PC-9 (cell line): ENCODE data around the gene SLC45A3. TPM values are rescaled to one million over a fixed set of nuclear protein-coding genes. Genes with fewer than 3 reads are reported as not detected.

Experiments
- BruUV-seq: library from RNA; stranded (reverse); fragments of 400-500 nt; replicated peaks from 2 replicates; lab custom pipeline; 2021; lab: Mats Ljungman, UMichigan
- CTCF ChIA-PET: fragments of 300-600 bp; sonication (Branson Sonifier 250); formaldehyde crosslinking; loops from one replicate; lab custom pipeline; 2022; ENCODE audit warnings: antibody characterized with exemption; lab: Charles Lee
- POLR2A ChIA-PET: fragments of 300-600 bp; sonication (Branson Sonifier 250); formaldehyde crosslinking; loops from one replicate; lab custom pipeline; 2022; ENCODE audit warnings: antibody characterized with exemption; ENCODE audit not compliant: unreplicated experiment; lab: Charles Lee
- DNase-seq, 2 experiments: peaks; one replicate each; pipeline versions ENCODE4 v3.0.0 to v3.0.0-alpha.2; 2015 to 2022; ENCODE audit warnings: mixed read lengths in 1 of 2
- H2AFZ ChIP-seq: fragments of 200-600 bp; sonication (generic); 2 replicates; pipeline ENCODE4 v1.8.1; 2017; ENCODE audit warnings: antibody characterized with exemption
- H3F3A ChIP-seq: fragments of 200-600 bp; sonication (generic); 2 replicates; pipeline ENCODE4 v1.8.1; 2017; ENCODE audit warnings: antibody characterized with exemption, mild to moderate bottlenecking, low read depth; ENCODE audit not compliant: insufficient read depth
- H3K27ac ChIP-seq: fragments of 200-600 bp; sonication (generic); 2 replicates; pipeline ENCODE4 v1.6.1; 2016; ENCODE audit warnings: mixed run types
- H3K27me3 ChIP-seq: fragments of 200-600 bp; sonication (generic); 2 replicates; pipeline ENCODE4 v1.6.1; 2016; ENCODE audit warnings: low read depth, mixed run types; ENCODE audit not compliant: insufficient read depth
- H3K36me3 ChIP-seq: fragments of 200-600 bp; sonication (generic); 2 replicates; pipeline ENCODE4 v1.6.1; 2016; ENCODE audit warnings: low read depth, mixed run types
- H3K4me1 ChIP-seq: fragments of 200-600 bp; sonication (generic); replicated peaks from 2 replicates; pipeline ENCODE4 v1.6.1; 2016; ENCODE audit warnings: mixed run types; ENCODE audit not compliant: insufficient read depth
- H3K4me2 ChIP-seq: fragments of 200-600 bp; sonication (generic); 2 replicates; pipeline ENCODE4 v1.6.1; 2017; ENCODE audit warnings: mixed run types
- H3K4me3 ChIP-seq: fragments of 200-600 bp; sonication (generic); 2 replicates; pipeline ENCODE4 v1.6.1; 2016; ENCODE audit warnings: mixed run types
- H3K79me2 ChIP-seq: fragments of 200-600 bp; sonication (generic); 2 replicates; pipeline ENCODE4 v1.6.1; 2017; ENCODE audit warnings: low read depth, mixed run types
- H3K9me2 ChIP-seq: fragments of 200-600 bp; sonication (generic); 2 replicates; pipeline ENCODE4 v1.8.1; 2017; ENCODE audit warnings: mild to moderate bottlenecking; ENCODE audit not compliant: insufficient read depth
- H3K9me3 ChIP-seq: fragments of 200-600 bp; sonication (generic); 2 replicates; pipeline ENCODE4 v1.8.1; 2016; ENCODE audit warnings: low read depth; ENCODE audit not compliant: insufficient read depth
- H4K20me1 ChIP-seq: fragments of 200-600 bp; sonication (generic); 2 replicates; pipeline ENCODE4 v1.8.1; 2017; ENCODE audit not compliant: insufficient read depth
- CTCF ChIP-seq: fragments of 200-600 bp; sonication (generic); conservative IDR thresholded peaks from 2 replicates; pipeline ENCODE4 v1.6.1; 2017; ENCODE audit warnings: mixed run types, antibody characterized with exemption, mild to moderate bottlenecking, moderate library complexity
- EZH2 ChIP-seq: fragments of 200-600 bp; sonication (generic); IDR thresholded peaks from 2 replicates; pipeline ENCODE4 v1.8.0; 2017; ENCODE audit warnings: antibody characterized with exemption, low read depth
- intact Hi-C: fragments of 100-400 bp; cut with micrococcal nuclease; formaldehyde crosslinking; loops from one replicate; pipeline ENCODE4 v1.10.0; 2022; ENCODE audit not compliant: unreplicated experiment
- total RNA-seq: library from RNA; stranded (reverse); gene quantifications from 2 replicates; pipeline ENCODE4 v1.2.3, GENCODE V29; 2021

SLC45A3 gene
- total RNA-seq, 1 experiment from 2014 or later = 19.9 TPM

GRCh38 chr1:205719762-205720161 lies 39.5 kb upstream of the SLC45A3 start:
- POLR2A ChIA-PET = no interaction called here
- Histone ChIP-seq H3K27ac (no peak overlapping the region), H3K4me2 (no peak overlapping the region), H3K36me3 (peaks cover 49% of the 10 kb centered on the region), H3K4me3 (no peak overlapping the region), H3K9me3 (no peaks in the 10 kb centered on the region), H3F3A (peaks cover 69% of the 10 kb centered on the region; the same call in 1 of the 2 replicates), H3K4me1 (no peaks in the 10 kb centered on the region), H3K79me2 (peaks cover 6% of the 10 kb centered on the region), H4K20me1 (peaks cover 19% of the 10 kb centered on the region; the same call in 1 of the 2 replicates), H2AFZ (no peak overlapping the region), H3K27me3 (no peaks in the 10 kb centered on the region), H3K9me2 (no peaks in the 10 kb centered on the region)
- CTCF ChIA-PET = no interaction called here
- no TSS peak for BruUV-seq
- intact Hi-C loops = no loop called here
- no peak for DNase-seq
- TF ChIP-seq CTCF = no peak
- TF ChIP-seq EZH2 = no peak

- Histone ChIP-seq H2AFZ (no peak overlapping the region), H3F3A (peaks cover 72% of the 10 kb centered on the region; the same call in 1 of the 2 replicates), H4K20me1 (peaks cover 19% of the 10 kb centered on the region; the same call in 1 of the 2 replicates), H3K9me2 (no peaks in the 10 kb centered on the region), H3K27me3 (no peaks in the 10 kb centered on the region), H3K9me3 (no peaks in the 10 kb centered on the region), H3K79me2 (peaks cover 6% of the 10 kb centered on the region), H3K27ac (no peak overlapping the region), H3K4me3 (no peak overlapping the region), H3K4me2 (no peak overlapping the region), H3K36me3 (peaks cover 48% of the 10 kb centered on the region), H3K4me1 (no peaks in the 10 kb centered on the region)
- no TSS peak for BruUV-seq
- intact Hi-C loops = no loop called here
- no peak for DNase-seq
- CTCF ChIA-PET = no interaction called here
- POLR2A ChIA-PET = no interaction called here
- no peak for TF ChIP-seq CTCF
- TF ChIP-seq EZH2 = no peak
These were observed 38.7 kb upstream of the SLC45A3 start for GRCh38 chr1:205719015-205719414.

- H3K9me3 ChIP-seq = no peaks in the 10 kb centered on the region
- H3K4me3 ChIP-seq = no peak overlapping the region
- POLR2A ChIA-PET = interaction anchor here (0.6 kb wide), 1 partner anchor 125 kb away, joined by 30 read pairs; no protein-coding TSS in a partner anchor
- H3K27me3 ChIP-seq = no peaks in the 10 kb centered on the region
- no peak overlapping the region for H3K27ac ChIP-seq
- H3K9me2 ChIP-seq = no peaks in the 10 kb centered on the region
- H4K20me1 ChIP-seq = peaks cover 10% of the 10 kb centered on the region; the same call in 1 of the 2 replicates
- no peak overlapping the region for H2AFZ ChIP-seq
- no peak overlapping the region for H3K4me2 ChIP-seq
- TF ChIP-seq CTCF (no peak), EZH2 (no peak)
- H3F3A ChIP-seq = peaks cover 85% of the 10 kb centered on the region
- CTCF ChIA-PET = no interaction called here
- intact Hi-C loops = no loop called here
- peaks cover 42% of the 10 kb centered on the region for H3K36me3 ChIP-seq
- no peaks in the 10 kb centered on the region for H3K4me1 ChIP-seq
- no peaks in the 10 kb centered on the region for H3K79me2 ChIP-seq
- DNase-seq = no peak
- no TSS peak for BruUV-seq
These were observed 36.2 kb upstream of the SLC45A3 start for GRCh38 chr1:205716371-205717132.
